Retinal pigment epithelial cell (primary cell): ENCODE measurements around the gene EPS8L3.
A peak's percentile ranks its signal among the peaks of the same experiment; 100 is the strongest.

ENCODE experiments used
- DNase-seq: peaks from one replicate; pipeline ENCODE4 v3.0.0-alpha.2; 2010; ENCODE audit warnings: low read depth
- H3K4me3 ChIP-seq: 2 replicates; pipeline ENCODE4 v1.5.1; 2011; ENCODE audit warnings: mild to moderate bottlenecking, low read length, control low read depth, moderate library complexity
- TF ChIP-seq, protein P1 (sequence below): conservative IDR thresholded peaks from 2 replicates; pipeline ENCODE4 v1.5.1; 2011; ENCODE audit warnings: low read depth, low read length, control low read depth, inconsistent platforms

EPS8L3 gene

DNA sequence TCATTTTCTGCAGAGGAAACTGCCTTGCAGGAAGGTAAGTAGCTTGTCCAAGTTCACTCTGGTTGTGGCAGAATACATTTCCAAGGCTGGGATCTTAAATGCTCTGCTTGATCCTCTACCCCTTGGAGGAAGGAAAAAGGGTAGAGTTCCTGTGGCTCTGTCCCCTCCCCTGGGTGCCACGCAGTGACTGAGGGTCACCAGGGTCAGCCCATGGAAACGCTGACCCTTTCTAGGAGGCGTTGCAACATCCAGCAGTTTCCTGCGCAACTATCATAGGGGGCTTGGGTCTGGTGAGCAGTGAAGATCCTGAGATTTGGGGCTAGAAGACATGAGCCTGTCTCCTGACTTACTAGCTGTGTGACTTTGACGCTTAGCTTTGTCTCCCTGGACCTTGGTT lies 29.4 kb upstream of the EPS8L3 start:
- no peak for DNase-seq
- no peak overlapping the region for H3K4me3 ChIP-seq
- TF ChIP-seq, protein P1, sequence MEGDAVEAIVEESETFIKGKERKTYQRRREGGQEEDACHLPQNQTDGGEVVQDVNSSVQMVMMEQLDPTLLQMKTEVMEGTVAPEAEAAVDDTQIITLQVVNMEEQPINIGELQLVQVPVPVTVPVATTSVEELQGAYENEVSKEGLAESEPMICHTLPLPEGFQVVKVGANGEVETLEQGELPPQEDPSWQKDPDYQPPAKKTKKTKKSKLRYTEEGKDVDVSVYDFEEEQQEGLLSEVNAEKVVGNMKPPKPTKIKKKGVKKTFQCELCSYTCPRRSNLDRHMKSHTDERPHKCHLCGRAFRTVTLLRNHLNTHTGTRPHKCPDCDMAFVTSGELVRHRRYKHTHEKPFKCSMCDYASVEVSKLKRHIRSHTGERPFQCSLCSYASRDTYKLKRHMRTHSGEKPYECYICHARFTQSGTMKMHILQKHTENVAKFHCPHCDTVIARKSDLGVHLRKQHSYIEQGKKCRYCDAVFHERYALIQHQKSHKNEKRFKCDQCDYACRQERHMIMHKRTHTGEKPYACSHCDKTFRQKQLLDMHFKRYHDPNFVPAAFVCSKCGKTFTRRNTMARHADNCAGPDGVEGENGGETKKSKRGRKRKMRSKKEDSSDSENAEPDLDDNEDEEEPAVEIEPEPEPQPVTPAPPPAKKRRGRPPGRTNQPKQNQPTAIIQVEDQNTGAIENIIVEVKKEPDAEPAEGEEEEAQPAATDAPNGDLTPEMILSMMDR, result no peak

DNA sequence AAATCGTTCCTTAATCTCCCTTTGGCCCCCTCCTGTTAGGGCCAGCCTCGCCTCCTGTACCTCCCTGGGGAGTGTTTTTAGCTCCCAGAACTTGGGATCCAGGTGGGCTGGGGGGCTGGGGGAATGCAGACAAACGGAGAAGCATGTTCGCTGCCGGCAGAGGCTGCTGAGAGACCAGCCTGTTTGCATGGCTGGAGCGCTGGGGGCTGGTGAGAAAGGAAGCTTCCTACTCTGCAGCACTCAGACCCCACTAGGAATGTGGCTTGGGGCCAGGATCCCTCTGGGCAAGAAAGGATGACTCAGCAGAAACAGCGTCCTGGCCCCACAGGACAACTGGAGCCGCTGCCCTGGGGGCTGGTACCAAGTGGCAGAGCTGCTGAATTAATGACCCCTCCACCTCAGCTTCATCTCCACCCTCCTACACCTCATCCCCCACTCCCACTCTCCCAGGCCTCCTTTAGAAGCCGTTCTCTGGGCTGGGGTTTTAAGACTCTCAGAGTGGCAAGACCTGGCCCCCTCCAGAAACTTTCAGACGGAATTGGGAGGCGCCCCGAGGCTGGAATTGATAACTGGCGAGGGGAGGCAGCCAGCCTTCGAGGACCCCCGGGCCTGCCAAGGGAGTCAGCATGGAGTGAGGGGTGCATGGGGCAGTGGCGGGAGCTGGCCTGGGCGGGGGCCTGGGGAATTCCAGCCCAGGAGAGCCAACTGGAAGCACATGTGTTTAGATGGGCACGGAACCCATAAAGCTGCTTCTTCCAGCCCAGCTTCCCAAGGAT lies 28.5 kb upstream of the EPS8L3 start:
- TF ChIP-seq, protein P1, result peak; percentile 74
- DNase-seq, result peak; percentile 95
- H3K4me3 ChIP-seq, result no peak overlapping the region

DNA sequence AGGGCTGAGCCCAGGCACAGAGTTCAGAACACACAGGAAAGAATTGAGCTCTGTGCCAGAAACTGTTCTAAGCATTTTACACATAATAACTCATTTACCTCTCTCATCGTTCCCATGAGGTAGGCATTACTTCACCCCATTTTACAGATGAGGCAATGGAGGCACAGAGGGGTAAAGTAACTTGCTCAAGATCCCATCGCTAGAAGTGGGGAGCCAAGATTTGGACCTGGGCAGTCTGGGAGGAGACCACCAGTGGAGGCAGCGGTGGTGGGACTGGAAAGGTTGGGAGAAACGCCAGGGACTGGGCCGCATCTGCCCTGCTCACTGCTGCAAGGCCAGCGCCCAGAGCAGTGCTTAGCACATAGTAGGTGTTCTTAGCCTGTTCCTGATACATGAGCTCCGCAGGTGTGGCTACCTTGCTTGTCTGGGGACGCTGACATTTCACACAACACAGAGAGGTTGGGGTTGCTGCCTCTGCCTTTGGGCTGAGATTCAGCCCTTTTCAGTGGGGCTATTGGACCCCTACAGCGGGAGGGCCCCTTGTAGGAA lies 27.8 kb upstream of the EPS8L3 start:
- TF ChIP-seq, protein P1, result no peak
- H3K4me3 ChIP-seq, result no peak overlapping the region
- DNase-seq, result no peak

DNA sequence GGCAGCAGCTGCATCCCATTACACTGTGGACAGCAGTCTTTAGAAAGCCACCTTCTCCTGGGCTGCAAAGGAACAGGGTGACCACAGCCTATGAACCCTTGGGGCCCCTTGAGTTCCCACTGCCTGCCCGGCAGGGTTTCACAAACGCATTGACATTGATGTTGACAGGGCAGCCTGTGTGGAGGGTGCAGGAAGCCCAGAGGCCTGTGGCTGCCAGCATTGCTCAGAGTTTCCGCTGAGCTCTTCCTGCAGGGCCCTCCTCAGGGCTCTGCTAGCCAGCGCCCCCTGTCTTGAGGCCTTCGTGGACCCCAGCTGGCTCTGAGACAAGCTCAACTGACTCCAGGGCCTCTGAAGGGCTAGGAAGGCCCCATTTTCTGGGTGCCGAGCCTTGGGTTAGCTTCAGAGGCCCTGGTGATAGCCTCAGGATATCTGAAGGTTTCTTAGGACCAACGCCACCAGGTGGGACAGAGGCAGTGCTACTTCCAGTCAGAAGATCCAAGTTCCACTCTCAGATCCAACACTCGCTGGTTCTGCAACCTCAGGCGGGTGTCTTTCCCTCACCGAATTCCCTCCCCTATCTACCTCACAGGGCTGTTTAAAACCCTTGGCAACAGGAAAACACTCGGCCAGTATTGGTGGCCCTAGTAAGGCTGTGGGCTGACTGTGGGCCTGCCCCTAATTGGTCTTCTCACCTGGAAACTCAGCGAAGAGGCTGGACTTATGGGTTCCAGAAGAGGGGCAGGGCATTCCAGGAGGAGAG lies 27.2 kb upstream of the EPS8L3 start:
- DNase-seq, result no peak

DNA sequence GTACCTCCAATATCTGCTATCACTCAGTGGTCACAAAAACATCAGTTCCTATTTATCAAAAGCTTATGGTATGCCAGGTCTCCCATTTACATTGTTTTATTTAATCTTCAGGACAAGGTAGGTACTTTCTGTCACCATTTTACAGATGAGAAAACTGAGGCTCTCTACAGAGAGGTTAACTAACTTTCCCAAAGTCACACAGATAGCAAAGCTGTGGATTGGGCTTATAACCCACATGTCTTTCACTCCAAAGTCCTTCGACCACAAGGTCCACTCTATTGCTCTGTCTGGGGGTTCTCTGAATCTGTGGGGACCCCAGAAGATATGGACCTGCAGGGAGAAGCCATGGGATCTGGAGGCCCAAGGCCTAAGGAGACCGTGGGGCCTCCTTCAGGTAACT lies 26.6 kb upstream of the EPS8L3 start:
- no peak for DNase-seq
- TF ChIP-seq, protein P1, result no peak
- H3K4me3 ChIP-seq, result no peak overlapping the region

More for the DNA sequence above, 27.2 kb upstream of the EPS8L3 start:
- H3K4me3 ChIP-seq, result no peak overlapping the region
- TF ChIP-seq, protein P1, result peak; percentile 63

DNA sequence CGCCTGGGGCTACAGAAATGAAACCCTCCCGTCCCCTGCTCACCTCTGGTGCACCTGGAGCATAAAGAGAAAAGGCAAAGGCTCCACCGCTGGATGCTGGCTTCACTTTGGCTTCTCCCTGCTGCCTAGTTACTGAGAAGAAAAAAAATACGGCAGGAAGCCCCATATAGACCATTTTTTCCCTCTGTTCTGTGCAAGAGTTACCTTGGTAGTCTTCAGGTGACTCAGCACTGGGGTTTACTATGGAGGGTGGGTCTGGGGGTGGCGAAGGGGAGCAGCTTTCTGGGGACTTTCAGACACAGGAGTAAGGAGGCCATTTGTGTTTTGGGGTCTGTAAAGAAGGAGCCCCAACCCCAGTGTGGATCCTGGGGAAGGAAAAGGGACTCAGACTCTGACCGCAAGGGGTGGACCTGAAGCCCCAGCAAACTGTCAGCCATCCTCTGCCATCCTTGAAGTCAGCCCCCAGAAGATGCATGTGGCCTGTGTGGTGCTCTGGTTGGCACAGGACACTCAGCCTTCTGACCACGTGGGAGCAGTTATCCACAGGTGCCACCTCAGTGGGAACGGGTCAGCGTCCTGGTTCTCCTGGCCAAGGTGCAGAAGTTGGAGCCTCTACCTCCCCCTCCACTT lies 25.9 kb upstream of the EPS8L3 start:
- TF ChIP-seq, protein P1, result no peak
- no peak overlapping the region for H3K4me3 ChIP-seq
- DNase-seq, result no peak
